Stimulated activated naive CD4-positive, alpha-beta T cell treated with Interleukin-2 at 50 U/mL for 16 hours (primary cell): ENCODE results near the gene RNF223.

Source experiments
- DNase-seq: peaks from one replicate; lab custom pipeline; 2025; lab: John Stamatoyannopoulos, UW

The RNF223 gene

DNA sequence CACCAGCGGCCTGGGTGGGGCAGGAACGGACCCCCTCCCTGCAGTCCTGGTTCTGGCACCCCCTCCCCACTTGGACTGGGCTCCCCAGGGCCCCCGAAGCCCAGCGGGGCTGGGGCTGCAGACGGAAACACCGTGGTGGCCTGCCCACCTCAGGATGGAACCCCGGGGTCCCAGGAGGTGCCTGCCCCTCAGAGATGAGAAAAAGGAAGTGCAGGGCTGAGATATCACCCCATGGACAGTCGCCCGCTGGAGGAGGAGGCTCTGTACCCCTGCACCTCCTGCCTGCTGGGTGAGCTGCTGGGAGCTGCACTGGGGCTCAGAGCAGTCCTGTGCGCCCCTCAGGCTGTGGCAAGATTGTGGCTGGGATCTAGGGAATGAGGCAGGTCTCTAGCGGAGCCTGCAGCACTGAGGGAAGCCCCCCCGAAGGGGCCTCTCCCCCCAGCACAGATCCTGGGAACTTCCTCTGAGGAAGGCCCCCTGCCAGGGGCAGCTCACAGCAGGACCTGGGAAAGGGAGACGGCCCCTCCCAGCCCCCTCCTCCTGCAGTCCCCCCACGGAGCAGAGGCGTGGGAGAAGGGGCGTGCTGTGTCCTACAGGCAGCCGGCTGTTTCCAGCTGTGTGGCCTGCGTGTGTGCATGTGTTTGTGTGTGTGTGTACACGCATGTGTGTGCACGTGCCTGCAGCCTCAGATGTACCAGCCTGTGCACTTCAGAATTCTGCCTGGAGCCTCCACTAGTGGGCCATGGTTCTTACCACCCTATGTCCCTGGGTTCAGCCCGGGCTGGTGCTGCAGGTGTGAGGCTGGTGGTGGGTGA lies 47.3 kb downstream of the RNF223 start:
- DNase-seq: no peak

DNA sequence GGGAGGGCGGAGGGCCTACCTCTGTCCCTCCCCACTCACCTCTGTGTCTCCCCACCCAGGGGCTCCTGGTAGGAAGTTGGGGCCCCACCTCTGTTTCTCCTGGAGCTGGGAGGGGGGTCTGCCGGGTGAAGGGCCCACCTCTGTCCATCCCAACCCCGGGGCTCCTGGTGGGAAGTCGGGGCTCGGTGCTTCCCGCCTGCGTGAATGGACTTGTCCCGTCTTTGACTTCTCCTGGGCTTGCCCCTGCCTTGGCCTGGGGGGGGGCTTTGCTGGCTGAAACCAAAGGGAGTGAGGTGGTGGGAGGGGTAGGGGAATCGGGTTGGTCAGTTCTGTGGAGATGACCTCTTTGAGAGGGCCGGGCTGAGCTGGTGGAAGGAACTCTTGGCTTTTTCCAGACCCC lies 48.4 kb downstream of the RNF223 start:
- DNase-seq: no peak

DNA sequence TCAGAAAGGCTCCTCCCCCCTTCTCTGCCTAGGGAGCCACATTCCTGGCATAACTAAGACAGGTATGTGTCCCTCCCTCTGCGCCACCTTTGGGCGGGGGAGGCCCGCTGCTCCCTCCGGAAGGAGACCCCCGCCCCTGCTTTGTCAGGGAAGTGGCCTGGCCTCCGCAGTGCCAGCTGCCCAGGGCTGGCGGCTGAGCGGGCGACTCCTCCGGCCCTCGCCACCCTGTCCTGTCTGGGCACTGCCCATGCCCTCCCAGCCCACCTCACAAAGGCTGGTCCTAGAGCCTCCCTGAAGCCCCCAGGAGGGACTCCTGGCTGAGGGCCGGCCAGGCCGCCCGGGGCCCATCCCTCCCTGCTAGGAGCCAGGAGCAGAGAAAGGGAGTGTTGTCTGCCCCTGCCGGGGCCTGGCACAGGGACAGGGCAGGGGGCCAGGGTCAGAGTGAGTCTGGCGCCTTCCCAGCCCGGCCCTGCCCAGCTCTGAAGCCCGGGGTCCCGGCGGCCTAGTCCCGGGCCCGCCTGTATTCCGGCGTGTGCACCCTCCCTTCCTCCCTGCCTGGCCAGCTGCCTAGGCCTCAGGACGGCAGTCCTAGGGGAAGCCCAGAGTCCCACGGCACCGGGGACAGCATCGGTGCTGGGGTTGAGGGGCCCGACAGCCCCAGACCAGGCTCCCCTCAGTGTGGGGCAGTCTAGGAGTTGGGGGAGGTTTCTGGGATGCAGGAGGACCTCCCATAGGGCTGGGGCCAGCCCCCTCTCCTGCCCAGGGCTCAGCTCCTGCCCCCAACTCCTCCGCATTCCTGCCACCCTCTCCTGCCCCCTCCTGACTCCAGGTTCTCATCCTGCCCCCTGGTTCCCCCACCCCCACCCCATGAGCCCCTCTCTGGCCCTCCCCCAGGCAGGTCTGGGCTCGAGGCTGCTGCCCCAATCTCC lies 49.1 kb downstream of the RNF223 start:
- no peak for DNase-seq

DNA sequence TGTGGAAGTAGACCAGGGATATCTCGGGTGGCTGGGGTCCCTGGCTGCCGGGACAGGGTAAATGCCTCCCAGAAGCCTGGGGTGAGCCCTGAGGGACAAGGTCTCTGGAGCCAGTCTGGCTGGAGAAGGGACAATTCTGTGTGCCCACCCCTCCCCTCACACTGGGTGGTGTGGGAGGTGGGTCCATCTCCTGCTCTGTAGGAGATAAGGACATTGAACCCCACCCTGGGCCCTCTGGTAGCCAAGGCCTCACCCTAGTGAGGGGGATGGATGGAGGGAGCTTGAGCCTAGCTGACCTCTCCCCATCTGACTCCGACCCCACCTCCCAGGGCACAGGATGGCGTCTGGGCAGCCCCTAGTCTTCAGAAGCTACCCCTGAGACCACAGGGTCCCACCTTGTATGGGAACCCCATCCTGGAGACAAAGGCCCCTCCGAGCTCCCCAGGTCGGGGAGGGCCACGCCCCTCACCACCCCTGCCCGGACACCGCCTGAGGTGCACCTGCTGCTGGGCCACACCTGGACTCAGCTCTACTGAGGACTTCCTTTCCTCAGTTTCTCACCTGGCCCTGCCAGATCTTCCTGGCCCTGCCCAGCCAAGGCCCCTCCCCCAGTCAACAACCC lies 49.8 kb downstream of the RNF223 start:
- DNase-seq: no peak

DNA sequence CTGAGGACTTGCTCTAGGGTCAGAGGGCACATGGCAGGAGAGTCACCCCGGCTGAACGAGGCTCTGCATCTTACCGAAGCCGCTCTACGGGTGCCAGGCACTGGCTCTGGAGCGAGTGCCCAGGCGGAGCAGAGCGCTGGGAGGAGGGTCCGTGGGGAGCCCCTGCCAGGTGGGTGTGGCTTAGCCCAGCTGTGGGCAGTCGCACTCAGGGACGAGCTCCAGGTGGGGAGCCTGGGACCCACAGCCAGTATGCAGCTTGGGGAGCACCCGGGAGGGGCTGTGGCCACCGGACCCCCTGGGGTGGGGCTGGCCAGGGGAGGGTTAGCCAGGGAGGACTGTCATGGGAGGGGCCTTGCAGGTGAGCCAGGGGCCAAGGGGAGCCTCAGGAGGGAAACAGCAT lies 50.4 kb downstream of the RNF223 start:
- DNase-seq: no peak

DNA sequence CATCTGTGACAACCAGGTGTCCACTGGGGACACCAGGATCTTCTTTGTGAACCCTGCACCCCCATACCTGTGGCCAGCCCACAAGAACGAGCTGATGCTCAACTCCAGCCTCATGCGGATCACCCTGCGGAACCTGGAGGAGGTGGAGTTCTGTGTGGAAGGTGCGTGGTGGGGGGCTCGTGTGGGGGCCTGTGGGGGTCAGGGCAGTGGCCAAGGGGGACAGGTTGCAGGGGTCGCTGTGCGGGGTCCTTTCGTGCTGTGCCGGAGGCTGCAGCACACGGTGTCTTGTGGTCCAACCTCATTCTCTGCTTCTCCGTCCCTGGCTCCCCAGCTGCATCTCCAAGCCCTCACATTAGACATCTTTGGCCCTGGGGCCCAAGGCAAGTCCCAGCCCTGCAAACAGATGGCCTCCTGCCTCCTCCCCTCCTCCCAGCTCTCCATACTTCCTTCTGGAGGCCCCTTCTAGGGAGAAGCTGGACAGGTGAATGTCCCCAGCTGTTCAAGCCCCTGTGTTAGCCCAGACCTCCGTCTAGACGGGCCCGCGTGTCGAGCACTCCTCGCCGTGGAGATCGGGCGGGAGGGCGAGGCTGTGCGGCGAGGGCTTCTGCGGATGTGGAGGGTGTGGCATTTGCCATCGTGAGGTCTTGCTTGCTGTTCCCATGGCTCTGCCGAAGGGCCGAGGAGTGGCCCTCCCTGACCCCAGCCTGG lies 51.6 kb downstream of the RNF223 start:
- DNase-seq: no peak

DNA sequence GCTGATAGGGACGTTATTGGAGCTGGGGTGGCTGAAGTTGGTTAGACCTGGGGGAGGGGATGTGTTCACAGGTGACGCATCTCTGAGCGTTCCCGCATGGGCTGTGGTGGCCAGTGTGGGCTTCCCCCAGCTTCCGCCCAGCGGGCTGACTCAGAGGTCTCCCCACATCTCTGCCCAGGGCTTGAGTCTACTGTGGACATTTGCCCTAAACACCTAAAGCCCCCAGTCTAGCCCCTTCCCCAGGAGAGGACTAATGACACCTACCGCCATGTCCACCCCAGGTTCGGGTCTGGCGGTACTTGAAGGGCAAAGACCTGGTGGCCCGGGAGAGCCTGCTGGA lies 52.2 kb downstream of the RNF223 start:
- DNase-seq: no peak

DNA sequence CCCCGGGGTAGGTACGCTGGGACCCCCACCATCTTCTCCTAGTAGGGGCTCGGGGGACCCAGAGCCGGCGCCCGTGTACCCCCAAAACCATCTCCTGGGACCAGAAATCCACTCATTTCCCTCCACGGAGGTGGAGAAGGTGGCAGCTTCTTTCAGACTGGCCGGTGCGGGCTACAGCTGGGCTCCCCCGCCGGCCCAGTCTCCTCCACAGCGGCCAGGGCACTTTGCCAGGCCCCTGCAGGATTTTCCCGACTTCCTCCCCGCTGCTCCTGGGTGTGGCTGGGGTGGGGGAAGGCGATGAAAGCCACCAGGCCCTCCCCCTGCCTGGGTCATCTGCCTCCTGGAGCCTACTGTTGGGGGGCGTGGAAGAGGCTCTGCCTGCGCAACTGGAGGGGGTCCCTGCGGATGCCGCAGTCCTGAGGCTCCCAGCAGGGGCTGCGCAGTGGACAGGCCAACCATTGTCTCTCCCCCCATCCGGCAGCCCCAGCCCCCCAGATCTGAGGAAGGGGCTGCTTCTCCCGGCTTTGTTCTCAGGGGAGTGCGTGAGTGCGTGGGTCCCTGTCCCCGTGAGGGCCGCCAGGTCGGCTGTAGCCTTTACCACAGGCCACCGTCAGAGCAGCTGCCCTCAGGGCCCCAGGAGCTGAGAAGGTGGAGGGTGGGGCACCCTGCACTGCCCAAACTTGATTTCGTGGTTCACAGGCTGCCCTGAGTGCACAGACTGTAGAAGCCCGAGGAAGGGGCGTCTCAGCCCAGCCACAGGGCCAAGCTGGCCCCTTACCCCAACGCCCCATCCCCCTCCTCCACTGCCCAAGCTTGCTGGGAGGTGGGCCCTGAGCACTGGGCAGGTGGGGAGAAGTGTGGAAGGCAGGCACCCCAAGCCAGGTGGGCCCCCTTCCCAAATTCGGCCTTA lies 52.8 kb downstream of the RNF223 start:
- no peak for DNase-seq
